HG03565 (cell line): Measurements from ENCODE around the gene PRDM16.

Experiments used
- ATAC-seq: cut with Tn5 transposase; IDR thresholded peaks from one replicate; pipeline ENCODE4 v1.9.1; 2021; ENCODE audit warnings: mild to moderate bottlenecking, moderate library complexity; ENCODE audit not compliant: unreplicated experiment

Gene PRDM16

DNA sequence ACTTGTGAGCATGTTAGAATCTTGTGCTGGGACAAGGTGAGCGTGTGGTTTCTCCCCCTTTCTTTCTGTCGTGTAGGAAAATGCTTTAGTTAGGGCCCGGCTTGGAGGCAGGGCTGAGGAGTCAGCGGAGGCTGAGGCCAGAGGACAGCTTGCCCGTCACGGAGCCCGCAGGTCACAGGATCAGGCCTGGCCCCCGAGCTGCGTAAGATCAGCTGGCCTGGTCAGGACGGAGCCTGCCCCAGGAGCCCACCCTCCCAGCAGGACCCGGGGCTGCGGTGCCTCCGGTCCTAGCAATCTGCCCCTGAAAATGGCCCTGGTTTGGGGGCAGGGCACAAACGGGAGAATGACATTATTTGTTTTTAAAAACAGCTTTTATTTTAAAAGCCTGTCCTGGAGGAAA lies 52.0 kb downstream of the PRDM16 start:
- no peak for ATAC-seq

DNA sequence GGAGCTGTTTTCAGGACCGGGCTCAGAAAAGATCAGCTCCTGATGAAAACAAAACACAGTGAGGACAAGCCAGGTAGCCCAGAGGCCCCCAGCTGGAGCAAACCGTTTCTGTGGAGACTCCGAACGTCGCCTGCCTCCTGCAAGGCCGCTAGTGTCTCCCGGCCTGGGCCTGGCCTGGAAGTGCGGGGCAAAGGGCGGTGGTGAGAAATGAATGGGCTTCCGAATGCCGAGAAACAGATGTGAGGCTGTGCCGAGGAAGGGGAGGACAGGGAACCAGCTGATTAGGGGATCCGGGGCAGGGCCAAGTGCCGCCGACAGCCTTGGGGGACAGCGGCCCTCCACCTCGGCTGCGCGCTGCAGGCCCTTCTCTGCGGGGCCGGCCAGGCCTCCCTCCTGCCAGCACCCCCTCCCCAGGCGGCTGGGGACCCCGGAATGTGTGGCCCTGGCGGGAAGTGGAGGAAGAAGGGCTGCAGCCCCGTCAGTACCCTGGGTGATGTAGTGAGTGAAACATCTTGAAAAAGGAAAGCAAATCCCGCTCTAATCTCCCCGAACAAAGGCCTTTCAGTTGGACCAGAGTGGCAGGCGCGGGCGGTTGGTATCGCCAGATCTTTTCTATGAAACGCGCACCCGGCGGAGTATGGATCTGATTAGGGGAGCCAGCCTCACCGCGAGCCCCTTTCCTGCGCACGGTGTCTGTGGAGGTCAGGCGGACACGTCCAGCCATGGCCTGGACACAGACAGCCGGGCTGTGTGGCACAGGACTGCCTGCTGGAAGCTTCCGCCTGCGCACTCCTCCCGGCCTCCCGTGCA lies 52.6 kb downstream of the PRDM16 start:
- no peak for ATAC-seq

DNA sequence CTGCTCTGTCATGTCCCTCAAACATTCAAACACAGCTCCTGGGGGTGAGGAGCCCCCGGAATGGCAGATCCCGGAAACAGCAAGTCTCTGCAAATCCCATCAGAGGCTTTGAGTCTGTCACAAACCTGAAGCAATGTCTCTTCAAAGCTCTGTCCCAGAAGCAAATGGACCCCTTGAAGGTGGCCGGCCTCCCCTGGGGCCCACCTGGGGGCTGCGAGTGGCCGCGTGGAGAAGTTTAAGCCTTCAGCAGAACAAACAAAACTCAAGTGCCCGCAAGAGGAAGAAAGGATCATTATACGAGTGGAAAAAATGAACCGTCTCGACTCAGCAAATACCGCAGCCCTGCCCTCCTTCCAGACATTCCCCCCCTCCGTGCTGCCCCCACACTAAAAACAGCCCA lies 53.3 kb downstream of the PRDM16 start:
- ATAC-seq = no peak

DNA sequence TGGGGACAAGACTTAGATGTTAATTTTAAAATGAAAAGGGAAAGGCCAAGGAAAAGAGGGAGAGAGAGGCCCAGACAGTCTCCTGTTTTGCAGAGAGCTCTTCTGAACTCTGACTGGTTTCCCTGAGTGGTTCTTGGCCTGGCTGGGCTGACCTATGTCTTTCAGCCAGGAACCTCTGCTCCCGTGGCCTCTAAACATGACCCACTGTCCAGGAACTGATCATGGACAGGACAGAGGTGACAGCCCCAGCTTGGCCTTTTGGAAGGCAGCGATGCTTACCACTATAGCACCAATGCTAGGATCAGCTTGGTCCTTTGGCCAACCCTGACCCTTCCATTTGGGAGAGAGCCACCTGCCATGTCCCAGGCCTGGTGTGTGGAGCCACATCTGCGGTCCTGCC lies 55.2 kb downstream of the PRDM16 start:
- no peak for ATAC-seq

DNA sequence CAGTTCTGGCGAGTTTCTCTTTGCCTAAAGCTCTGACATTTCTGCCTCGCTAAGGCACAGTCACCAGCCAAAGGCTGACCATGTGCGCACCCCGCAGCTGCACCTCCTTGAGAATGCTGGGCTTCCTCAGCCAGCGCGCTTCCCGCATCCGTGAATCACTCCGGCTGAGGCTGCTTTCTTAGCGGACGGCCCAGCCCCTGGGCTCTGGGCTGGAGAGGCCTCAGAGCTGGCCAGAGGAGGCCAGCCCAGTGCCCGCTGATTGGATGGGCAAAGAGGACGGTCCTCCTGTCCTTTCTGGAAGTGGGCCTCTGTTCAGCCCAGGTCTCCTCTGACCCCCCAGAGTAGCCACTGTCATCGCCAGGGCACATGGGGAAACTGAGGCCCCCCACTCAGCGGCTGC lies 56.1 kb downstream of the PRDM16 start:
- ATAC-seq = no peak

DNA sequence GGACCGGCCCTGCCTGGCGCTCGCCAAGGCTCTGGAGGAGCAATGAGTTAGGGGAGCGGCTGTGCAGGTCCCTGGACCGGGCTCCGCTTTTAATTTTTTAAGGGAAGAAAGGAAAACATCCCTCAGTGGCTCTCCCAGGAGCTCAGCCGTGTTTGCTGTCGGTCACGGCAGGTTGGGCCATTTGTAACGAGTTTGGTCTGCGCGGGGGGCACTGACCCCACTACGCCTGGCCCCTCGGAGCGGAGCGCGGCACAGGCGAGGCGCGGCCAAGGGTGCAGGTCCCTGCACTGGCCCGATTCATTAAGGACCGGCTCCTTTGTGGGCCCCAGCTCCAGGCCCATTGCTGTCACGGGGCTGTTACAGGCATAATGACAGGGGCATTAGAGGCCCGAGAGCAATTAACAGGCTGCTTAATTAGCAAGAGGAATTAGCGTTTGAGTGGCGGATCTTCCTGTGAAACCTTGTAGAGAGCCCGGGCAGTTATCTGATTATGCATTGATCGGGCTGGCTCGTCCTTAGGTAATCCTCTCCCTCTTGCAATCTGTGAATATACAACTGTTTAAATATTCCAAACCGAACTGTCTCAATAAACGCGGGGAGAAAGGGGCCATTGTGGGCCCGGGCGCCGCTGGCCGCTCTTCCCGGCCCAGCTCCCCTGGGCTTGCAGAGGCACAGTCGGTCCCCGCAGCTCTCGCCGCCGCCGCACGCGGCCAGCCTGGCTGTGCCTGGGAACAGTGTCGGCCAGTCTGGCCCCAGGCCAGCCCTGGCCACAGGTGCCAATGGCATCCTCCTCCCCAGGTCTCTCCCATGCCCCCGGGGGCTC lies 56.8 kb downstream of the PRDM16 start:
- no peak for ATAC-seq

DNA sequence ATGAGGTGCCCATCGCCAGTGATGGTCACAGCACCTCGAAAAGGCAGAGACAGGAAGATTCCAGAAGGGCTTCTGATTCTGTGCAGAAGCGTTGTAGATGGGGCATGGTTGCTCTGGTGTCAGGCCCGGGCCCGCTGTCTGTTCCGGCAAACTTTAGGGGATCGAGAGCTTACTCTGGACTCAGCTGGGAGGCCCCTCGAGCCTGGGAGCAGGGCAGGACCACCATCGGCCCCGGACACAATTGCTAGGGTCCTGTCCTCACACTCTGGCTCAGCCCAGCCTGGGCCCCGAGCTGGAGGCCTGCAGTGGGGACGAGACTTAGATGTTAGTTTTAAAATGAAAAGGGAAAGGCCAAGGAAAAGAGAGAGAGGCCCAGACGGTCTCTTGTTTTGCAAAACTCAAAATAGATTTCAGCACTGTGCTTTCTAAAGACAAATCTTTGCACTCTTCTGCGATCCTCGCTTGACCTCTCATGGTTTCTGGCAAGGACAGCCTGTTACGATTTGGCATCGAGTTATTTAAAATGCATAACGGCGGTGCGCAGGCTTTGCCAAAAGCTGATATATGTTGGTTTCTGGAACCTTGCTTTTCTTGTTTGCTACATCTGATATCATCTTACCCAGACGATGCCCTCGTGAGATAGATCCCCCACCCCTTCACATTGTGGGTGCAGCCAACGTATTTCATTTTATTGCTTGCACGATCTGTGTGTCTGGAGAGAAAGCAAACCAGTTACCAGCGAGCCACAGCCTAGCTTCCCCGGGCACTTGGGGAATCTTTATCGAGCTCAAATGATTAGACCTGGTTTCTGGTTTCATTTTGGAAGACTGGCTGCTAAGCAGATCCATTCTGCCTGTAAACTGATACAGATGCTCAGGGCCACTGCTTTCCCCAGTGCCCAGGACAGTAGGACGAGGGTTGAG lies 58.0 kb downstream of the PRDM16 start:
- no peak for ATAC-seq

DNA sequence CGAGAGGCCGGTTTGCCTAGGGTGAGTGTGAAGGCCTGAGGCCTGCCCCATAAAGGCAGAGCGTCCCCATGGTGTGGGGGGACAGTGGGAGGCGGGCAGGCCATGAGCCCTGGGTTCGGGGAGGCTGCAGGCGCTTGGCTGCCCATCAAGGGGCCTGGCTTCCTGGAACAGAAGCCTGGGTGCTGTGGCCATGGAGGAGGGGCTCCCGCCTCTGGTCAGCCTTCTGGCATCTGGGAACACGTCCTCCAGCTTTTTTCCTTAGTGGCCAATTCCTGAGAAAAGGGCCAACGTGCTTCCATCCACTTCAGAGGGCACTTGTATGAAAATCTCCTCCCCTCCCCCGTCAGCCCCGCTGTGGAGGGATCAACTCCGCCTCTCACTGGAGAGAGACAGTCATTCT lies 58.7 kb downstream of the PRDM16 start:
- no peak for ATAC-seq

DNA sequence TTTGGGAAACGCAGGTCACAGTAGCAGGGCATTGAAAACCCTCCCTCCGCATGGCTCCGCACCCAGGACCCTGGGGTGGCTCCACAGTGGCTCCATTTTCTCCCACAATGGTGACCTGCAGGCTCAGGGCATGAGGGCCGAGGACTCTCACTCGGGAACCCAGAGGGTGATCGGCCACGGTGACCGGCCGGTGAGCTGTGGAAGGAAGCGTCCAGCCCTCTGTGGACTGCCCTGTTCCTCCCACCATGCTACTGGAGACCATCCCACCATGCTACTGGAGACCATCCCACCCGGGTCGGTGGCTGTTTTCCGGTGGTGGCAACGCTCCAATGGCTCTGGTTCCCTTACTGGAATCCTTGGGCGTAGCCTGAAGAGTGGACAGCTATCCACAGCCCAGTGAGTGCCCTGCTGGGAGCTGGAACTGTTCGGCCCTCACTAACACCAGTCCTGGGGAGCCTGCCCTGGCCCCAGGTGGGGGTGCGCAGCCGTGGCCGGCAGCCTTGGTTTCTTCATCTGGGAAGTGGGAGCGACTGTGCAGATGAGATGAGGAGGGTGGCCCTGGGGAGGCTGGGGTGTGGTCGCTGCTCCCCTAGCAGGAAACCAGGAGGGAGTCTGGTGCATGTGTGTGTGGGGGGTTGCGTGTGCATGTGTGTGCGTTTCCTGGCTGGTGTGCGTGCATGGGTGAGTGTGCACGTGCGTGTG lies 59.6 kb downstream of the PRDM16 start:
- no peak for ATAC-seq

DNA sequence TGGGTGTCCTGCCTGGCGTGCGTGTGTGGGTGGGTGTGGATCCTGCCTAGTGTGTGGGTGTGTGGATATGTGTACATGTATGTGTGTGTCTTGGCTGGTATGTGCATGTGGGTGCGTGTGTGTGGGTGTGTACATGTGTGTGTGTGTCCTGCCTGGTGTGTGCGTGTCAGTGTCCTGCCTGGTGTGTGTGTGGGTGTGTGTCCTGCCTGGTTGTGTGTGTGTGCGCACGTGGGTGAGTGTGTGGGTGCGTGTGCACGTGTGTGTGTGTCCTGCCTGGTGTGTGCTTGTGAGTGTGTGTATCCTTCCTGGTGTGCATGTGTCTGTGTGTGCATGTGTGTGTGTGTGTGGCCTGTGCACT lies 60.1 kb downstream of the PRDM16 start:
- no peak for ATAC-seq

DNA sequence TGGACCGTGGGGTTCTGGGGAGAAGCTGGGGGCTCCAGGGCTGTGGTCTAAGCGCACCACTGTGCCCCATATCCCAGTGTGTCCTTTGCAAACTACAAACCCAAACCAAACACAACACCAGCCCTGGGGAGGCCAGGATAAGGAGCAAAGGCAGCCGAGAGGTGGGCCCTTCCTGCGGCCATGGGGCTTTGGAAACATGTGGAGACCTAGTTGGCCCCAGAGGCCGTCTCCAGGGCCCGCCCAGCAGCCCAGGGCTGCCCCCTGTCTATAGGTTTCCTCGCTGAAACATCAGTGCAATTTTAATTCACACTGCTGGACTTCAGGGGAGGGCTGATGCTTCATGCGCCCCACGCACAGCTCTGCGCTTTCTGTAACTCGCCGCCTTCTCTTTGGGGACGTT lies 61.3 kb downstream of the PRDM16 start:
- ATAC-seq = no peak

DNA sequence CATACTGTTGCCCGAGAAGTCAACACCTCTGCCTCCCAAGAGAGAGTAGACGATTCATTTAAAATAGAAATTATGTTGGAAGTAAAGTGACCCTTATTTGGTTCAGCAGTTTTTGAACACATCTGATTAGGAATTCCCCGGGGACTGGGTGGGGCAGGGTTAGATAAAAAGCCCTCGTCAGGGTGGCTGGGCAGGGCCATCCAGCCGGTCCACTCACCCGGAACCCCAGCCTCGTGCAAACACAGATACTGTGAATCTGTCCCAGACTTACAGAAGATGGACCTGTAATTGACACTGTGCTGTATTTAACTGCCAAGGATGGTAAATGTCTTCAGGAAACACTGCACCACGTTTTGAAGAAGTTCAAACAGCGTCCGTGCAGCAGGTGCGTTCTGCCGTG lies 63.7 kb downstream of the PRDM16 start:
- ATAC-seq = no peak

DNA sequence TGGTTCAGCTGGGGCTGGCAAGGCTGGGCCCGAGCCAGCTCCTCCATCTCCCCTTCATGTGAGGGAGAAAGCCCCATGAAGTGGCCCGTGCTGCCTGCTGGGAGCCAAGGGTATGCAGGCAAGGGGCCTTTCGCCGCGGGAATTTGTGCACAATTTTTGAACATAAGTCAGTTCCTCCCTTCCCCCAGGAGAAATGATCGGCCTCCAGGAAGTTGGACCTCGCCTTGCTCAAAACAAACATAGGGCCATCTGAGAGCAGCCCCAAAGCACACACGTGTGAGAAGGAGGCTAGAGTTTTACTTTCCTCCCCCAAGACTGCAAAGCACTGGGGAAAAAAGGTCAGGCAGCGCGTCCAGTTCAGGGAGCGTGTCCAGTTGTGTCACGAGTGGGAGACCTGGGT lies 64.7 kb downstream of the PRDM16 start:
- ATAC-seq = no peak

DNA sequence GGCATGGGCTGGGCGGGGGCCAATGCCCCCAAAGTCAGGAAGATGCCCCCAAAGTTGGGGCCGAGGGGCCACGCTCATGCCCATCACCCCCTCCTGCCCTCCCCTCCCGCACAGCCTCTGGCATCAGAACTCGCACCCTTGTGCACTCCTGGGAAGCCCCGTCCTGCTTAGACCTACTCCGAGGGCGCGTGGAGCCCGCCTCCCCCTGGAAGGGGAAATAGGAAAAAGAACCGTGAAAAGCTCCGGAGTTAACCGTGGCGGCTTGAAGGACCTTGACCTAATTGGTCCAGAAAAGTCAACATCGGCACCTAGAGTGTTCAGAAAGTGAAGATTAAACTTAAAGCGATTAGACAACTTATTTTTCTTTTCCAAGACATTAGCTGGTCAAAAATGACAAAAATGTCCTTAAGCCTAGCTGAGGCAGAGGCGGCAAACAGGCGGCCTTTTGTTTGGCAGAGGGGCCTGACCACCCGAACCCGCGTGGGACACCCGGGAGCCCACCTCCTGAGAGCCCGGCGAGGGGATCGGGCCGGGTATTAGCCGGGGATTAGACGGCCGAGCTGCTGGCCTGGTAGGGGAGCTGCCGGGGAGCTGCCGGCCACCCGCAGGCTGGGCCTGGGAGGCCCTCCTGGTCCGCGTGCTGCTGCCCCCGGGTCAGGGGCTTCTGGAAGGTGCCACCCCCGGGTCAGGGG lies 65.5 kb downstream of the PRDM16 start:
- no peak for ATAC-seq

DNA sequence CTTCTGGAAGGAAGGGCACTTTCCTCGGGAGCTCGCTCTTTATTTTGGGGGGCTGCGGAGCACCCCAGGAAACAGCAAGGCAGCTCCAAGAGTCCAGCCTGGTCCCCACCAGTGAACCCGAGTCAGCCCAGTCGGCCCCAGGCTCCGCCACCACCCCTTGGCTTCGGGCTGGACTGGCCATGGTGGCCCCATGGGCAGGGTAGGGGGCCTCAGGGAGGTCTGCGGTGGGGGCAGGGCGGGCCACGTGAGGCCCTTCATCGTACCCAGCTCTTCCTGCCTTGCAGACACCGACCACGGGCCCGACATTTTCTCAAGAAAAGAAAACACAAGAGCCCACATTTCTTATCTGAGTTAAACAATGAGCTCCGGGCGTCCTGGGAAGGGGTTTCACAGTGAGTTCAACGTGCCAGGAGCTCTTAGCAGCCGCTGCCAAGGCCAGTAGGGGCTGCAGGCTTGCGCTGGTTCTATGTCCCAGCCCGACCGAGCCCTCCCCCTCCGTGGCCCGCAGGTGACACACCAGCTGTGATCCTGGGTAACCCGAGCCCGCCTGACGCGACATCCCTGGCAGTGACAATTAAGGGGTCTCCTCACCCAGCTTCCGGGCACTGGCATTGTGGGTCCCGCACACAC lies 66.2 kb downstream of the PRDM16 start:
- ATAC-seq = no peak

DNA sequence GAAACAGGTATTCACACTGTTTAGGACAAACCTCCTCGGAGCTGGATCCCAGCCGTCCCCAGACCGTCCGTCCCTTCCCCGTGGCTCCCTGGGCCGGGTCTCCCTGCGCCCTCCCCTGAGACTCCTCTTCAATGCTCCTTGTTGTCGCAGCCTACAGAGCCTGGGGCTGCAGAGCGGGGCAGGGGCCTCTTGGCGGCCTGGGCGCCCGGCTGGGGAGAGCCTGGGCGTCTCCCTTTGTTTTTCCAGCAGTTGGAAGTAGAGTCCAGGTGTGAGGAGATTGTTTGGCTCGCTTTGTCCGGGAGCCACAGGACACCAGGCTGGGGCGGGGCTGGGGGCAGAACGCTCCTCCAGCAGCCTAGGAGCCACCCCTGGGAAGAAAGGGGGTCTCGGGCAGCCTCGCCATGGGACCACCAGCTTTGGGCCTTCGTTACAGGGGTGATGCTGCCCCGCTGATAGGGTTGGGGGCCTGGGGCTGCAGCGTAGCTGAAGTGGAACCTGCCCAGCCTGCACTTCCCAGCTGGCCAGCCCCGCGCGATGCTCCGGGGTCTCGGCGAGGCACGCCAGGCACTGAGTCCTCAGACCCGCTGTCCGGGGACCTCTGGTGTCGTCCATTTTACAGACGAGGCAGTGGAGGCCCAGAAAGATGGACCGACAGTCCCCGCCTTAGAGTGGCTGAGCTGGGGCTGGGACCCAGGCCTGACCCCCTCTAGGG lies 66.9 kb downstream of the PRDM16 start:
- no peak for ATAC-seq

DNA sequence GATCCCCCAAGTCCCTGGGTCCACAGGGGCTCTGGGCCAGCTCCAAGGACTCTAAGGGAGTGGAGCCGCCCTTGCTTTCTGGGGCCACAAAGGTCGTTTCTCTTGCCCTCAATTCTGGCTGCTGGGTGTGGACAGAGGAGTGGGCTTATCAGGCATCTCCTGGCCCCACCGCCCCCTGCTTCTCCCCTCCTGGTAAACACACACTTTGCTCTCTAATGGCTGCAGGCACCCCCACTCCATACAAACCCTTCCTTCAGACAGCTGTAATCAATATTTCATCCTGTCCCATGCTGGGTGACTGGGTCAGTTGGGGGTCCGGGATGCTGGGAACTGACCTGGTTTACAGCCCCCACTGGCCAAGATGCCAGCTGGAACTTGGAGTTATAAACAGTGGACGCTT lies 67.5 kb downstream of the PRDM16 start:
- no peak for ATAC-seq

DNA sequence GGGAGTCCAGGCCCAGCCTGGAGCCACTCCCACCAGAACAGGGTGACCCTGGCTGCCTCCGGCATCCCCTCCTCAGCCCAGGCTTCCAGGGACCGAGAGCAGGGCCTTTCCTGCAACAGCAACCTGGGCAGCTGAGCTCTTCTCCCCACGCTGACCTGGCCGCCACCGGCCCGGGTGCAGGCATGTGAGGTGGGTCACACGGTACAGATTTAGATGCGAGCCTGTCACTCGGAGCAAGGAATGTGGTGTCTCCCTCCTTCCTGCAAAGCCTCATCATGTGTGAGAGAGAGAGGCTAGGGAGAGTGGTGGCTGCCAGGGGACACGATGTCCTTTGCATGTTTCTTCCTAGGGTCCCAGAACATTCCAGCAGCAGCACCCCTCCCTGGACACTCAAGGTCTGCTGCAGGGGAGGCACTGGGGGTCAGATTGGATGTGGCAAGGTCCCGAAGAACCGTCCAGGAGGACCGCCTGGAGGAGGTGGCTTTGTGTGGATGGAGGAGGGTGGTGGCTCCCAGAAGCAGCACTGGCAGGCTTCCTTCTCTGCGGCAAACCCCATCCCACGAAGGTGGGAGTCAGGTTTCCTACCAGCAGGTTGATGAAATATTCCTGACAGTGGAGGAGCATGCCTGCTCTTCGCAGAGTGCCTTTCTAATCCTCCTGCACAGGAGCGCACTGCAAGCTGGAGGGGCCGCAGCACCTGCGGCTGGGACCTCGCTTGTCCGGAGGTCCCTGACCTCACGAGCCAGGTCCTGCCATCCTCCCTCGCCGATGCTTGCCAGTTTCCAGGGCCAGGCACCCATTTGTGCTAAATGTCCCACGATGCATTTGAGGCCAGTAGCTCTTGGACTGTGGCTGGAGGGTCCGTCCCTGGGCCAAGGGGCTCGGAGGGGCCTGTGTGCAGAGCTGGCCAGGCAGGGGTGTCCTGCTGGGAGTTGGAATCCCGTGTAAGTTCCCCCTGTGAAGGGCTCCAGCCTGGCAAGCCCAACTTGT lies 68.4 kb downstream of the PRDM16 start:
- ATAC-seq = no peak
